HEK293 (cell line): ENCODE results near the gene SAMD13.

Source experiments
- MZF1 ChIP-seq: fragments of 450-650 bp; formaldehyde crosslinking; IDR thresholded peaks from 2 replicates; pipeline ENCODE4 v1.5.1; 2017; ENCODE audit warnings: missing biosample characterization, missing genetic modification characterization, borderline replicate concordance
- ZBTB1 ChIP-seq: fragments of 450-650 bp; formaldehyde crosslinking; IDR thresholded peaks from 2 replicates; pipeline ENCODE4 v1.5.1; 2016; ENCODE audit warnings: missing biosample characterization, missing genetic modification characterization
- ZBTB7A ChIP-seq: fragments of 450-650 bp; formaldehyde crosslinking; IDR thresholded peaks from 2 replicates; pipeline ENCODE4 v1.5.1; 2016; ENCODE audit warnings: low read depth, missing biosample characterization, missing genetic modification characterization
- ZFP69B ChIP-seq: fragments of 450-650 bp; formaldehyde crosslinking; IDR thresholded peaks from 2 replicates; pipeline ENCODE4 v1.5.1; 2016; ENCODE audit warnings: missing biosample characterization, missing genetic modification characterization
- ZNF174 ChIP-seq: fragments of 450-650 bp; formaldehyde crosslinking; IDR thresholded peaks from 2 replicates; pipeline ENCODE4 v1.5.0; 2017; ENCODE audit warnings: missing biosample characterization, mild to moderate bottlenecking, missing genetic modification characterization
- ZNF394 ChIP-seq: fragments of 450-650 bp; formaldehyde crosslinking; IDR thresholded peaks from 2 replicates; pipeline ENCODE4 v1.5.1; 2016; ENCODE audit warnings: missing biosample characterization, missing genetic modification characterization, mild to moderate bottlenecking, moderate library complexity, borderline replicate concordance
- TF ChIP-seq, protein P1 (sequence below): fragments of 450-650 bp; IDR thresholded peaks from 2 replicates; pipeline ENCODE4 v1.5.1; 2018; ENCODE audit warnings: missing biosample characterization, missing genetic modification characterization
- TF ChIP-seq, protein P2 (sequence below): fragments of 450-650 bp; formaldehyde crosslinking; IDR thresholded peaks from 2 replicates; pipeline ENCODE4 v1.5.1; 2017; ENCODE audit warnings: missing biosample characterization, missing genetic modification characterization
- TF ChIP-seq, protein P3 (sequence below): fragments of 450-650 bp; formaldehyde crosslinking; IDR thresholded peaks from 2 replicates; pipeline ENCODE4 v1.5.1; 2016; ENCODE audit warnings: missing biosample characterization, missing genetic modification characterization
- TF ChIP-seq, protein P4 (sequence below): fragments of 450-650 bp; formaldehyde crosslinking; IDR thresholded peaks from 2 replicates; pipeline ENCODE4 v1.5.1; 2016; ENCODE audit warnings: missing biosample characterization, missing genetic modification characterization, low read depth
- TF ChIP-seq, protein P5 (sequence below): fragments of 450-650 bp; formaldehyde crosslinking; IDR thresholded peaks from 2 replicates; pipeline ENCODE4 v1.5.1; 2016; ENCODE audit warnings: missing biosample characterization, missing genetic modification characterization
- TF ChIP-seq, protein P6 (sequence below): fragments of 450-650 bp; formaldehyde crosslinking; IDR thresholded peaks from 2 replicates; pipeline ENCODE4 v1.5.1; 2016; ENCODE audit warnings: missing biosample characterization, missing genetic modification characterization

DNA sequence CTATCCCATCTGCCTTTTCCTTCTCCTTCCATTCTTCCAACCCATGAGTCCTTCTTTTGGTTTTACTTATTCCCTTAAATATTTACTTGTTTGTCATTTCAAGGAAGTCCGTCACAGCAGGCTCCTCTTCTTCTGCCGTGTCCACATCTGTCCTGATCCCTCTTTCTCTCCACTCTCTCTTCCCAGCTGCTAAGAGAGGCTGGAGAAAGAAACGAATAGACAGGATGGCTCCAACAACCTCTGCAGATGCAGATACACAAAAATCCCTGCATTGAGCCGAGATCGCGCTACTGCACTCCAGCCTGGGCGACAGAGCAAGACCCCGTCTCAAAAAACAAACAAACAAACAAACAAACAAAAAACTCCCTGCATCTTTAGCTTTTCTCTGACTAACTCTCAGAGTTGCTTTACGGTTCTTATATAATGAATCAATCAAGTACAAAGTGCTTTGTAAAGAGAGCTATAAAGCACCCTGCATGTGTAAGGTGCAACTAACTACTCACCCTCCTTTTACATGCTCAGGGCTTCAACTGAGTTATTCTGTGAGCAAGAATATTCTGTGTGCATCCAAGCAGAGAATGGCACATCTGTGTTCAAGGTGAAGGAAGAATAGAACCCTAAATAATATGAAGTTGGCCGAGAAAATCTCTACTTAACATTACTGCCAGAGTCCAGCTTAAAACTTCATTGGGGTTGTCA lies 3.8 kb upstream of the SAMD13 start:
- TF ChIP-seq, protein P1, sequence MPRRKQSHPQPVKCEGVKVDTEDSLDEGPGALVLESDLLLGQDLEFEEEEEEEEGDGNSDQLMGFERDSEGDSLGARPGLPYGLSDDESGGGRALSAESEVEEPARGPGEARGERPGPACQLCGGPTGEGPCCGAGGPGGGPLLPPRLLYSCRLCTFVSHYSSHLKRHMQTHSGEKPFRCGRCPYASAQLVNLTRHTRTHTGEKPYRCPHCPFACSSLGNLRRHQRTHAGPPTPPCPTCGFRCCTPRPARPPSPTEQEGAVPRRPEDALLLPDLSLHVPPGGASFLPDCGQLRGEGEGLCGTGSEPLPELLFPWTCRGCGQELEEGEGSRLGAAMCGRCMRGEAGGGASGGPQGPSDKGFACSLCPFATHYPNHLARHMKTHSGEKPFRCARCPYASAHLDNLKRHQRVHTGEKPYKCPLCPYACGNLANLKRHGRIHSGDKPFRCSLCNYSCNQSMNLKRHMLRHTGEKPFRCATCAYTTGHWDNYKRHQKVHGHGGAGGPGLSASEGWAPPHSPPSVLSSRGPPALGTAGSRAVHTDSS (tag by site-specific recombination) = no peak
- TF ChIP-seq, protein P2, sequence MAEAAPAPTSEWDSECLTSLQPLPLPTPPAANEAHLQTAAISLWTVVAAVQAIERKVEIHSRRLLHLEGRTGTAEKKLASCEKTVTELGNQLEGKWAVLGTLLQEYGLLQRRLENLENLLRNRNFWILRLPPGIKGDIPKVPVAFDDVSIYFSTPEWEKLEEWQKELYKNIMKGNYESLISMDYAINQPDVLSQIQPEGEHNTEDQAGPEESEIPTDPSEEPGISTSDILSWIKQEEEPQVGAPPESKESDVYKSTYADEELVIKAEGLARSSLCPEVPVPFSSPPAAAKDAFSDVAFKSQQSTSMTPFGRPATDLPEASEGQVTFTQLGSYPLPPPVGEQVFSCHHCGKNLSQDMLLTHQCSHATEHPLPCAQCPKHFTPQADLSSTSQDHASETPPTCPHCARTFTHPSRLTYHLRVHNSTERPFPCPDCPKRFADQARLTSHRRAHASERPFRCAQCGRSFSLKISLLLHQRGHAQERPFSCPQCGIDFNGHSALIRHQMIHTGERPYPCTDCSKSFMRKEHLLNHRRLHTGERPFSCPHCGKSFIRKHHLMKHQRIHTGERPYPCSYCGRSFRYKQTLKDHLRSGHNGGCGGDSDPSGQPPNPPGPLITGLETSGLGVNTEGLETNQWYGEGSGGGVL (tag by site-specific recombination) = no peak
- TF ChIP-seq, protein P3, sequence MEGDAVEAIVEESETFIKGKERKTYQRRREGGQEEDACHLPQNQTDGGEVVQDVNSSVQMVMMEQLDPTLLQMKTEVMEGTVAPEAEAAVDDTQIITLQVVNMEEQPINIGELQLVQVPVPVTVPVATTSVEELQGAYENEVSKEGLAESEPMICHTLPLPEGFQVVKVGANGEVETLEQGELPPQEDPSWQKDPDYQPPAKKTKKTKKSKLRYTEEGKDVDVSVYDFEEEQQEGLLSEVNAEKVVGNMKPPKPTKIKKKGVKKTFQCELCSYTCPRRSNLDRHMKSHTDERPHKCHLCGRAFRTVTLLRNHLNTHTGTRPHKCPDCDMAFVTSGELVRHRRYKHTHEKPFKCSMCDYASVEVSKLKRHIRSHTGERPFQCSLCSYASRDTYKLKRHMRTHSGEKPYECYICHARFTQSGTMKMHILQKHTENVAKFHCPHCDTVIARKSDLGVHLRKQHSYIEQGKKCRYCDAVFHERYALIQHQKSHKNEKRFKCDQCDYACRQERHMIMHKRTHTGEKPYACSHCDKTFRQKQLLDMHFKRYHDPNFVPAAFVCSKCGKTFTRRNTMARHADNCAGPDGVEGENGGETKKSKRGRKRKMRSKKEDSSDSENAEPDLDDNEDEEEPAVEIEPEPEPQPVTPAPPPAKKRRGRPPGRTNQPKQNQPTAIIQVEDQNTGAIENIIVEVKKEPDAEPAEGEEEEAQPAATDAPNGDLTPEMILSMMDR (tag by site-specific recombination) = no peak
- TF ChIP-seq ZBTB7A (tag by site-specific recombination) (no peak), ZNF174 (tag by site-specific recombination) (no peak), ZFP69B (tag by site-specific recombination) (no peak), ZNF394 (tag by site-specific recombination) (no peak), ZBTB1 (tag by site-specific recombination) (no peak), MZF1 (tag by site-specific recombination) (no peak)
- TF ChIP-seq, protein P4, sequence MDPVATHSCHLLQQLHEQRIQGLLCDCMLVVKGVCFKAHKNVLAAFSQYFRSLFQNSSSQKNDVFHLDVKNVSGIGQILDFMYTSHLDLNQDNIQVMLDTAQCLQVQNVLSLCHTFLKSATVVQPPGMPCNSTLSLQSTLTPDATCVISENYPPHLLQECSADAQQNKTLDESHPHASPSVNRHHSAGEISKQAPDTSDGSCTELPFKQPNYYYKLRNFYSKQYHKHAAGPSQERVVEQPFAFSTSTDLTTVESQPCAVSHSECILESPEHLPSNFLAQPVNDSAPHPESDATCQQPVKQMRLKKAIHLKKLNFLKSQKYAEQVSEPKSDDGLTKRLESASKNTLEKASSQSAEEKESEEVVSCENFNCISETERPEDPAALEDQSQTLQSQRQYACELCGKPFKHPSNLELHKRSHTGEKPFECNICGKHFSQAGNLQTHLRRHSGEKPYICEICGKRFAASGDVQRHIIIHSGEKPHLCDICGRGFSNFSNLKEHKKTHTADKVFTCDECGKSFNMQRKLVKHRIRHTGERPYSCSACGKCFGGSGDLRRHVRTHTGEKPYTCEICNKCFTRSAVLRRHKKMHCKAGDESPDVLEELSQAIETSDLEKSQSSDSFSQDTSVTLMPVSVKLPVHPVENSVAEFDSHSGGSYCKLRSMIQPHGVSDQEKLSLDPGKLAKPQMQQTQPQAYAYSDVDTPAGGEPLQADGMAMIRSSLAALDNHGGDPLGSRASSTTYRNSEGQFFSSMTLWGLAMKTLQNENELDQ (tag by site-specific recombination) = no peak
- TF ChIP-seq, protein P5, sequence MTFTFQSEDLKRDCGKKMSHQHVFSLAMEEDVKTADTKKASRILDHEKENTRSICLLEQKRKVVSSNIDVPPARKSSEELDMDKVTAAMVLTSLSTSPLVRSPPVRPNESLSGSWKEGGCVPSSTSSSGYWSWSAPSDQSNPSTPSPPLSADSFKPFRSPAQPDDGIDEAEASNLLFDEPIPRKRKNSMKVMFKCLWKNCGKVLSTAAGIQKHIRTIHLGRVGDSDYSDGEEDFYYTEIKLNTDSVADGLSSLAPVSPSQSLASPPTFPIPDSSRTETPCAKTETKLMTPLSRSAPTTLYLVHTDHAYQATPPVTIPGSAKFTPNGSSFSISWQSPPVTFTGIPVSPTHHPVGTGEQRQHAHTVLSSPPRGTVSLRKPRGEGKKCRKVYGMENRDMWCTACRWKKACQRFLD (tag by site-specific recombination) = no peak
- TF ChIP-seq, protein P6, sequence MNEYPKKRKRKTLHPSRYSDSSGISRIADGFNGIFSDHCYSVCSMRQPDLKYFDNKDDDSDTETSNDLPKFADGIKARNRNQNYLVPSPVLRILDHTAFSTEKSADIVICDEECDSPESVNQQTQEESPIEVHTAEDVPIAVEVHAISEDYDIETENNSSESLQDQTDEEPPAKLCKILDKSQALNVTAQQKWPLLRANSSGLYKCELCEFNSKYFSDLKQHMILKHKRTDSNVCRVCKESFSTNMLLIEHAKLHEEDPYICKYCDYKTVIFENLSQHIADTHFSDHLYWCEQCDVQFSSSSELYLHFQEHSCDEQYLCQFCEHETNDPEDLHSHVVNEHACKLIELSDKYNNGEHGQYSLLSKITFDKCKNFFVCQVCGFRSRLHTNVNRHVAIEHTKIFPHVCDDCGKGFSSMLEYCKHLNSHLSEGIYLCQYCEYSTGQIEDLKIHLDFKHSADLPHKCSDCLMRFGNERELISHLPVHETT = no peak
